GM18868 (cell line): ENCODE measurements around the gene FANK1.

ENCODE experiments used
- ATAC-seq: cut with Tn5 transposase; IDR thresholded peaks from one replicate; pipeline ENCODE4 v1.9.1; 2021; ENCODE audit warnings: mild to moderate bottlenecking, moderate library complexity; ENCODE audit not compliant: unreplicated experiment

FANK1 gene

GRCh38 chr10:125896088-125896934, at the start of gene FANK1:
TSS of gene FANK1 (plus strand) at chr10:125896564. CDS start at chr10:125896643, 79 bp downstream.
- peak; percentile 86 for ATAC-seq

DNA sequence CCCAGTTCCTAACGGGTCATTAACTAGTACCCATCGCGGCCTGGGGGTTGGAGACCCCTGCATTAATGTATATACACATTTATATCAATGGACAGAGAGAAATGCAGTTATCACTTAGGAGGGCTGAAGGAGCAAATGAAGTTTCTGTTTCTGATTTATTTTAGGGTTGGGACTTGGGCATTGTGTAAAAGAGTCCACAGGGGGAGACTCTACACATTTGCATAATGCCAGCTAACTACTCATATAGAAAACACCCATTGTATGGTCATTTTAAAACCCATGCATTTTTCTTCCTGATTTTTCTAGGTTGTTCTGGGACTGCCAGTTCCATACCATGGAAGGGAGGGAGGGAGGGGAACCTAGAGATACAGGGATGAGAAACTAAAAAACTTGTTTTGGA, 49.5 kb upstream of the FANK1 start:
- peak; percentile 59 for ATAC-seq

DNA sequence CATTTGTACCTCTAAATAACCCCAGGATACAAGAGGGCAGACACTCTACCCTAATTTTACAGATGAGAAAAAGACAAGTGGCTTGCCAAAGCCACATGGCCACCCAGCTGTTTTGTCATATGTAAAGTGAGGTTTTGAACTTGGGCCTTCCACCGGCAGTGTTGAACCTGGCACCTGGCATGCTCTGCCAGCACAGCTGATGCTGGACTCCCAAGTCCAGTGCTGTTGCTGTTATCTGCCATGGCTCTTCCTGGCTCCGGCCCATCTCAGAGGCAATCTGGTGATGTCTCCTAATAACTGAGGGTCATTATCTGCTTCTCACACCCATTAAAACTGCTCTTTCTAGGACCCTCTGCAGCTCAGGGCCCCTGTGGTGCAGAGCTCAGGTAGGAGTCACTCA, 48.0 kb upstream of the FANK1 start:
- ATAC-seq, result no peak

GRCh38 chr10:125848857-125849256, 47.5 kb upstream of the FANK1 start:
- ATAC-seq, result no peak

- no peak for ATAC-seq
Observed at GRCh38 chr10:125849448-125849847, 46.9 kb upstream of the FANK1 start.

DNA sequence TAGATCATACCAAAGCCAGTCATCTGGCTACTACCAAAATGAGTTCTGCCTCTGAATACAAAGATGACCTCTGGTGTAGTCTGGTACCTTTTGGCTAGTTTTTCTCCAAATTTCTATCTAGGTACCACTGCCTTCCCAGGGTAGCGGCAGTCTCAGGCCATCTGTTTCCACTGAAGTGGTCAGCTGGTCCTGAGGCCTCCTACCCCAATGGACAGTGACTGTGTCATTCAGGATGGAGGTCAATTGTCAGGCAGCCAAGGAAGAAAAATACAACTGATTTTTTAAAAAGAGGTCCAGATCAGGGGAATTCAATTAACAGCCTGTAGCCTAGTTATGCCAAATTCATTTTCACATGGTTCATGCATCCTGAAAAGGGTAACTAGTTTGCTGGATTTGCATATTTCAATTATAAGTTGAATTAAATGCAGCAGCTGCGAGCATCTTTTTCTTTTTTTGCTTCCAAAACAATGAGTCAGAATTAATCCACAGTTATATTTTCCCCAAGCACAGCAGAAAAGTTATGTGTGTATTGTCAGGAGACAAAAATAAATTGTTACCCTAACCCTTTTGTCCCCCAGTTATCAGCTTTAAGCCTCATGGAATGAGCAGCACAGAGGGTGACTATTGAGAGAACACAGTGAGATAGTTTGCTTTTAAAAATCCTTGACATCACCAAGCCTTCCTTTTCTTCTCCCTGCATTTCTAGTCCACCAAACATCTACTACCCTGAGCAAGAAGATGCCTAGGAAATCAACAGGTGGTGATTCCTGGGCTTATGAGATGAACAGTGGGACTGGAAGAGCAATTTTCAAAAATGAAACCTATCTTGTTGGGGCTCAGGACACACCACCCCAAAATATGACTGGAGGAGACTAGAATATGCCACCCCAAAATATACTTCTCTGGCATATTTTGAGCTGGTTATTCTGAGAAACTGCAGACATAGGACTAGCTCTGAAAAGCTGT, 45.3 kb upstream of the FANK1 start:
- no peak for ATAC-seq

GRCh38 chr10:125852487-125852886, 43.9 kb upstream of the FANK1 start:
- ATAC-seq, result no peak

DNA sequence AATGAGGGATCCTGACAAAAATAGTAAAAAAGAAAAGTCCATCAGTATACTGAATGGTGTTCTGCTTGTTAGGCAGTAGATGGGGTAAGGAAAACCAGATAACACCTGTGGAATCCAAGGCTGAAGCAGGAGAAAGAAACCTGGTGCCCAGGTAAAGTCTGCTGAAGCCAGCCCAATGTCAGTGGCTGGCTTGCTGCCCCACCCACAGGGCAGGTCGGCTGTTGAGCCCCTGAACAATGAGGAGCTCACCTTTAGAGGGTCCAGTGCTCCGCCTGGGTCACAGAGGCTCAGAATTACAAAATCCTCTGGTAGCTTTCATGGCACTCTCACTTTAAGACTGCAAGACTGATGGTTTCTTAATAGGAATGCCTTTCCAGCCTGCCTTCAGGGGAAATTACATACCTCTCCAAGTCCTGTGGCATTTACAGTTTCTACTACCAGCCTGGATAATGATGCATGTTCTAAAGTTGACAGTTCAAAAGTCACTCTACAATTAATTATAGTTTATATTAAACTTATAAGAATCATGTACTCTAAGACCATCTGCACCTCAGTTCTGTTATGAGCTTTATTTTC, 39.1 kb upstream of the FANK1 start:
- ATAC-seq, result no peak

- no peak for ATAC-seq
Observed at GRCh38 chr10:125859128-125859817, 37.1 kb upstream of the FANK1 start.

DNA sequence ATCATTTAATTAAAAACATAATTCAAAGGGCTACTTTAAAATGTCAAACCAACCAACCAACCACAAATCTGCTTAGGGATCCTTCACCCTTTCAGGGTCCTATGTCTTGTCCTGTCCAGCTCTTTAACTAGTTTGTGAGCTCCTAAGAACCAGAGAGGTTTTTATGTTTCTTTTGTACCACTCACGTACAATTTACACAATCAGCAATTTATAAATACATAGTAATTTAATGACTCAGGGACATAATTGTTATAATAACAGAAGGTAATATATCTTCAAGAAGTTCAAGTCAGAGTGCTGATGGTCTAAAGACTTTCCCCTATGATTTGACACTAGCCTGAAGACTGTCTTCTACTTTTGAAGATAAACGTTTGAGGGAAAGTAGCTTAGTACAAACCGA, 31.2 kb upstream of the FANK1 start:
- no peak for ATAC-seq

DNA sequence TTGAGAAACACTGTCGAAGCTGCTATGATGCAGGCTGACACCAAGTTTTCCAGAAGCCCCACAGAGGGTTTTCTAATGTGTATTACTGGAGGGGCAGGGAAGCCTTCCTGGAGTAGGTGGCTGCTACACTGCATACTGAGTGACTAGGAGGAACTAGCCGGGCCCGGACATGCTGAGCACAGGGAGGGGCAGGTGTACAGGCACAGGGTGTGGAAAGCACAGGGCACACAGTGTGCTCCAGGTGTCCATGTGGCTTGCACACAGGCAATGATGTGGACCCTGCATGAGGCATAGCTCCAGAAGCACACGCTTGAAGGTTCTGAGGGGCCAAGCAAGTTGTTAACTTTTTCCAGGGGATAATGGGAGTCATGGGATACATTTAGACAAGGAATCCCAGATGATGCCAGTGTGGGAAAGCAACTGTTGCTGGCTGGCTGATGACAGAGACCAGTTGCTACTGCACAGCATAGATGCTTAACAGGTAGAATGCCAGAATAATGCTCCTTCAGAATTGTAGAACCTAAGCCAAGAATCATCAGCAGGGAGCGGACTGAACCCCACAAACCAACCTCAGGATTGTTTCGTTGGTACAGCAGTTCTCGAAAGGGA, 29.8 kb upstream of the FANK1 start:
- no peak for ATAC-seq

- ATAC-seq, result peak; percentile 78
Observed at GRCh38 chr10:125868372-125868975, 27.9 kb upstream of the FANK1 start.

DNA sequence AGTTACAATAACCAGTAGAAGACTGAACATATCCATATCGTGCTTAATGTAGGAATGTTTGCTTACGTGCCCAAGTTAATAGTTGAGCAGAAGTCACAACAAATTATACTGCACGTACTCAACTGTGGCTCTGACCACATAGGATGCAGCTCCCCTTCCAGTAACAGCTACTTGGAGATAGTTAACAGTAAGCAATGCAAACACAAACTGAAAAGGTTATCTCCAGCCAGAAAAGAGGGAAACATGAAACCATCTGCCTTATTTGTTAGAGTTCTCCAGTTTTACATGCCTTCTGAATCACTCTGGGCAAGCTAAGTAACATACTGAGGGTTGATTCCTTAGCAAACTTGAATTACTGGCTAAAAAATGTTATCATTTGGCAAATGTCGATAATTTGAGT, 25.0 kb upstream of the FANK1 start:
- no peak for ATAC-seq

GRCh38 chr10:125878957-125879835, 17.2 kb upstream of the FANK1 start:
- ATAC-seq, result no peak

DNA sequence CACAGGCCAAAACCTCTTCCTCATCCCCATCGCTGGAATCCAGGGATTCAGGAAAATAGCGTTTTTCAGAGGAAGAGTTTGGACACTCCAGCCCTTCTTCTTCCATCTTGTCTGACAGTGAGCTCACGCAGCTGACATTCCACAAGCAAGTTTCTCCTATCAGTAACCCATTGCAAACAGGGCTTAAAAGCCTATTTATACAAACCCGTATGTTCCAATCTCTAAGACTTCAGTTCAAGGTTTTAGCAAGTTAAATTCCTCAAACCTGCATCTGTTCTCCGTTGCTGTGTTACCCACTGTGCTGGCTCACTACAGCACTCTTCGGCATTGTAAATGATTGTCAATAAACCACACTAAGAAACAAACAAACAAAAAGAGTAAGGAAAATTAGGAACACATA, 15.6 kb upstream of the FANK1 start:
- ATAC-seq, result no peak

- no peak for ATAC-seq
Observed at GRCh38 chr10:125881192-125881591, 15.2 kb upstream of the FANK1 start, which contains the start of gene DHX32. TSS of gene DHX32 (minus strand) at chr10:125881292. CDS start at chr10:125880824, 468 bp downstream.

DNA sequence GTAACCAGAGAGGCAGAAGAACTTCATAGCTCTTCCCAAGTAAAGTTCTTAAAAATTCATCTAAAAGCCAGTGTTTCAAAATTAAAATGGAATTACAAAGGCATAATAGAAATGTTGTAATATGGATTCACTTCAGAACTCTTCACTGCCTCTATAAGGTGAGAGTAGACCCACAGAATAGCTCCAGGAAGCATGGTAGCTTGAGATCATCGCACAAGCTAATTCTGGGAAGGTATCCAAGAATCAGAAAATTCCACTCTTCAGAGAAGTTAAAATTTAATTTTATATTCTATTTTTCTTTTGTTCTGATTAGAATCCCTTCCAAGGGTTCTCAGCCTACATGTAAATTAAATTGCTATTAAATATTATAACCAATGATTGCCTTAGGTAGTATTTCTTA, 13.8 kb upstream of the FANK1 start:
- no peak for ATAC-seq

- ATAC-seq, result no peak
Observed at GRCh38 chr10:125883211-125883610, 13.2 kb upstream of the FANK1 start.
